ENCODE measurements around the gene BTBD9. TPM values are rescaled to one million over a fixed set of nuclear protein-coding genes. Genes with fewer than 3 reads are reported as not detected.

The BTBD9 gene
- total RNA-seq, 1 experiment from 2014 or later = 8.9 TPM

DNA sequence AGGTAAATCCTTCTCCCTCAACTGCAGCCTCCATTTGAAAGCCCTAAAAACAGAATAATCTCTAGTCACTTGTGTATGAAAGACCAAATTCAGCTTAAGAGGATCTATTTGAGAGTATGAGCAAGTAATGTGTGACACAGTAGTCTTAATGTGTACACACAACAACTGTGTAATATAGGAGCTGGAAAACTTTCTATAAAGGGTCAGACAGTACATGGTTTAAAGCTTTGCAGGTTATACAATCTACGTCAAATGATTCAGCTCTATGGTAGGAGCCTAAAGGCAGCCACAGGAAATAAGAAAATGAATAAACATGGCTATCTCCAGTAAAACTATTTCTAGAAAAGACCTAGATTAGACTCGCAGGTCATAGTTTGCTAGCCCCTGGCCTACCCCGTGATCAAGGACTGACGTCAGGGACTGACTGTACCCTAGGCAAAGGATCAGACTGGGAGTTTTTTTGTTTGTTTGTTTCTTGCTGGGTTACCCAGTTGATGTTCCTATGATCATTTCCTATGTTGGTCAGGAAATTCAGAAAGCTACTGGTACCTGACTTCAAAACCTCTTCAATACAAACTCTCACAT is 39.7 kb downstream of the BTBD9 start:
- no peak overlapping the region for H3K4ac ChIP-seq (ENCODE audit: low read depth, low read length)
- DNase-seq = no peak
- no peaks in the 10 kb centered on the region for H3K23me2 ChIP-seq (ENCODE audit: insufficient read length, low read depth, low read length, poor library complexity, severe bottlenecking)
- no peak overlapping the region for H2BK20ac ChIP-seq (ENCODE audit: low read depth, low read length, poor library complexity, severe bottlenecking)
- H3K18ac ChIP-seq (ENCODE audit: insufficient read length, low read depth, low read length) = no peak overlapping the region
- no peaks in the 10 kb centered on the region for H3K27me3 Mint-ChIP-seq (ENCODE audit: low read depth)
- H3K4me3 Mint-ChIP-seq = no peak overlapping the region
- peaks cover 3 to 6% of the 10 kb centered on the region in 2 experiments for H3K4me1 Mint-ChIP-seq
- no peaks in the 10 kb centered on the region for H4K20me1 ChIP-seq (ENCODE audit: control insufficient read depth, insufficient read depth, insufficient read length)
- H2BK120ac ChIP-seq (ENCODE audit: low read depth, low read length, poor library complexity, severe bottlenecking) = no peak overlapping the region
- H2BK15ac ChIP-seq (ENCODE audit: low read depth, low read length) = no peak overlapping the region
- H3K56ac ChIP-seq (ENCODE audit: insufficient read length, low read depth, low read length) = no peak overlapping the region
- H2AK5ac ChIP-seq (ENCODE audit: insufficient read length, low read length) = no peak overlapping the region
- H2AFZ ChIP-seq (ENCODE audit: low read length) = no peak overlapping the region
- no peaks in the 10 kb centered on the region for H3K27me3 ChIP-seq (ENCODE audit: insufficient read depth, low read length)
- H3T11ph ChIP-seq (ENCODE audit: low read length) = no peak overlapping the region
- no peak overlapping the region for H4K91ac ChIP-seq (ENCODE audit: insufficient read length, low read depth, low read length)
- no peak overlapping the region for H3K9ac ChIP-seq (ENCODE audit: extremely low read depth, insufficient read length, low read length)
- H3K36me3 Mint-ChIP-seq (ENCODE audit: insufficient read depth in 1 of 3, low read depth in 3 of 3) = no peaks in the 10 kb centered on the region
- no peak overlapping the region for H3K23ac ChIP-seq (ENCODE audit: insufficient read length, low read depth, low read length)
- no peaks in the 10 kb centered on the region for H3K9me3 Mint-ChIP-seq
- H2BK5ac ChIP-seq (ENCODE audit: insufficient read length, low read length) = no peak overlapping the region
- no peak overlapping the region for H2BK12ac ChIP-seq (ENCODE audit: insufficient read length, low read depth, low read length)
- H4K8ac ChIP-seq (replicated peaks; ENCODE audit: insufficient read length, low read depth, low read length) = no peak overlapping the region
- H3K79me1 ChIP-seq (ENCODE audit: insufficient read depth, low read depth, low read length, poor library complexity, severe bottlenecking) = no peaks in the 10 kb centered on the region
- H4K5ac ChIP-seq (ENCODE audit: insufficient read length, low read depth, low read length) = no peak overlapping the region
- no peaks in the 10 kb centered on the region for H3K79me2 ChIP-seq (ENCODE audit: insufficient read depth, low read length)
- no peak overlapping the region for H3K27ac Mint-ChIP-seq
- TF ChIP-seq, protein P1, sequence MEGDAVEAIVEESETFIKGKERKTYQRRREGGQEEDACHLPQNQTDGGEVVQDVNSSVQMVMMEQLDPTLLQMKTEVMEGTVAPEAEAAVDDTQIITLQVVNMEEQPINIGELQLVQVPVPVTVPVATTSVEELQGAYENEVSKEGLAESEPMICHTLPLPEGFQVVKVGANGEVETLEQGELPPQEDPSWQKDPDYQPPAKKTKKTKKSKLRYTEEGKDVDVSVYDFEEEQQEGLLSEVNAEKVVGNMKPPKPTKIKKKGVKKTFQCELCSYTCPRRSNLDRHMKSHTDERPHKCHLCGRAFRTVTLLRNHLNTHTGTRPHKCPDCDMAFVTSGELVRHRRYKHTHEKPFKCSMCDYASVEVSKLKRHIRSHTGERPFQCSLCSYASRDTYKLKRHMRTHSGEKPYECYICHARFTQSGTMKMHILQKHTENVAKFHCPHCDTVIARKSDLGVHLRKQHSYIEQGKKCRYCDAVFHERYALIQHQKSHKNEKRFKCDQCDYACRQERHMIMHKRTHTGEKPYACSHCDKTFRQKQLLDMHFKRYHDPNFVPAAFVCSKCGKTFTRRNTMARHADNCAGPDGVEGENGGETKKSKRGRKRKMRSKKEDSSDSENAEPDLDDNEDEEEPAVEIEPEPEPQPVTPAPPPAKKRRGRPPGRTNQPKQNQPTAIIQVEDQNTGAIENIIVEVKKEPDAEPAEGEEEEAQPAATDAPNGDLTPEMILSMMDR (conservative IDR thresholded peaks at IDR 0.05) = no peak
- no peak overlapping the region for H3K4me2 ChIP-seq (ENCODE audit: insufficient read depth, insufficient read length, low read length)
- no peaks in the 10 kb centered on the region for H3K4me1 ChIP-seq (ENCODE audit: insufficient read depth, low read length)
- H3K27ac ChIP-seq (ENCODE audit: insufficient read length, low read depth, low read length) = no peak overlapping the region
- H3K14ac ChIP-seq (ENCODE audit: insufficient read depth, low read length) = no peak overlapping the region
- H3K9me3 ChIP-seq (ENCODE audit: control insufficient read depth, low read depth, low read length) = no peaks in the 10 kb centered on the region
- WGBS (ENCODE audit: extremely low coverage, insufficient read length, low lambda C conversion rate) = no CpG with 5 or more reads among the region's 4 CpGs

Data from H9 (cell line).